ENCODE data around the gene NRGN.

DNA sequence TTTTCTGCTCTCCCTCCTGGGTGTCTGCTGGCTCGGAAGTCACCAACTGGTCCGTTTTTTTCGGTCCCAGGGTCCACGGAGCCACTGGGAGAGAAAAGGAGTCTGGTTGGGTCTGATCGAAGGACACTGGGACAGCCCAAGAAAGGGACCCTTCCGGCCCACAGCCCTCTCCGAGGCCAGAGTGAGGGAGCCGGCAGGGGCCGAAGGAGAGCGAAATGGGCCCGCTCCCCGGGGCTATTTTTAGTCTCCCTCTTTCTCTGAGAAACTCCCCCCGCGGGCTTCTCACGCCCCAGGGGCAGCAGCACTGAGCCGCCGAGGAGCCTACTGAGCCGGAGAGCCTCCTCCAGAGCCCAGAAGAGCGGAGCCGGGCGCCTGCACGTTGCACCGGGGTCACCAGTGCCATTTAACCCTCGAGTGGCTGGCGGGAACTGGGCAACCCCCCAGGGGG, 20.5 kb downstream of the NRGN start:
- no peak for TF ChIP-seq CTCF (IDR thresholded peaks at IDR 0.05)
- TF ChIP-seq POLR2A (IDR thresholded peaks at IDR 0.05): no peak
